K562 (cell line): ENCODE data around the gene ZCCHC14. TPM values are rescaled to one million over a fixed set of nuclear protein-coding genes. Genes with fewer than 3 reads are reported as not detected.

ENCODE experiments used
- BMI1 ChIP-seq: fragments of 150-350 bp; IDR thresholded peaks from 2 replicates; pipeline ENCODE4 v1.6.1; 2014; ENCODE audit warnings: low read length
- E2F3 ChIP-seq: fragments of 250-450 bp; sonication (Bioruptor Pico); IDR thresholded peaks from 2 replicates; pipeline ENCODE4 v1.4.0; 2020; ENCODE audit warnings: mild to moderate bottlenecking
- FOXK1 ChIP-seq: sonication (generic); formaldehyde crosslinking; IDR thresholded peaks from 2 replicates; pipeline ENCODE4 v1.8.0; 2022; ENCODE audit warnings: missing genetic modification reagents, mild to moderate bottlenecking, borderline replicate concordance
- GABPB2 ChIP-seq: fragments of 250-450 bp; sonication (Bioruptor Pico); conservative IDR thresholded peaks from 2 replicates; pipeline ENCODE4 v1.5.1; 2021; ENCODE audit warnings: mild to moderate bottlenecking
- GATAD2B ChIP-seq: fragments of 450-650 bp; IDR thresholded peaks from 2 replicates; pipeline ENCODE4 v1.6.1; 2017; ENCODE audit warnings: mild to moderate bottlenecking, borderline replicate concordance
- HDAC3 ChIP-seq: fragments of 450-650 bp; IDR thresholded peaks from 2 replicates; pipeline ENCODE4 v1.6.1; 2018; ENCODE audit warnings: borderline replicate concordance, mild to moderate bottlenecking, moderate library complexity; ENCODE audit not compliant: partially characterized antibody
- L3MBTL2 ChIP-seq: fragments of 450-650 bp; IDR thresholded peaks from 2 replicates; pipeline ENCODE4 v1.6.1; 2016; ENCODE audit warnings: mild to moderate bottlenecking, moderate library complexity
- MAFK ChIP-seq: IDR thresholded peaks from 2 replicates; pipeline ENCODE4 v1.6.1; 2011; ENCODE audit warnings: low read length, improper control_type of control experiment
- MCM5 ChIP-seq: fragments of 450-650 bp; IDR thresholded peaks from 2 replicates; pipeline ENCODE4 v1.6.1; 2016; ENCODE audit warnings: low read depth
- NONO ChIP-seq, 2 experiments: fragments of 200-400 bp in 1 of 2; fragments of 450-650 bp in 1 of 2; formaldehyde crosslinking in 1 of 2; IDR thresholded peaks; 2 replicates each; pipeline ENCODE4 v1.6.1; 2017; ENCODE audit warnings: low read depth in 2 of 2, mild to moderate bottlenecking in 2 of 2, moderate library complexity in 2 of 2, low read length in 1 of 2
- RAD21 ChIP-seq, 2 experiments: fragments of 250-450 bp in 1 of 2; fragments of 450-650 bp in 1 of 2; sonication (Bioruptor Pico) in 1 of 2; formaldehyde crosslinking in 1 of 2; IDR thresholded peaks in 1 of 2; conservative IDR thresholded peaks in 1 of 2; 2 replicates each; pipeline versions ENCODE4 v1.4.0 to v1.8.0; 2020 to 2022; ENCODE audit warnings: mild to moderate bottlenecking in 2 of 2, moderate library complexity in 1 of 2
- RFX1 ChIP-seq: fragments of 450-650 bp; IDR thresholded peaks from 2 replicates; pipeline ENCODE4 v1.6.1; 2016; ENCODE audit warnings: mild to moderate bottlenecking, moderate library complexity
- RFX7 ChIP-seq: fragments of 250-450 bp; sonication (Bioruptor Pico); IDR thresholded peaks from 2 replicates; pipeline ENCODE4 v1.5.1; 2021; ENCODE audit warnings: mild to moderate bottlenecking
- TAF9B ChIP-seq: fragments of 450-650 bp; IDR thresholded peaks from 2 replicates; pipeline ENCODE4 v1.6.1; 2018; ENCODE audit warnings: mild to moderate bottlenecking; ENCODE audit not compliant: partially characterized antibody
- XRCC5 ChIP-seq: fragments of 200-400 bp; formaldehyde crosslinking; IDR thresholded peaks from 2 replicates; pipeline ENCODE4 v1.6.1; 2017; ENCODE audit warnings: low read depth, mild to moderate bottlenecking, low read length
- ZKSCAN1 ChIP-seq: fragments of 150-350 bp; IDR thresholded peaks from 2 replicates; pipeline ENCODE4 v1.6.1; 2016; ENCODE audit warnings: low read depth, low read length
- ZNF24 ChIP-seq: fragments of 450-650 bp; IDR thresholded peaks from 2 replicates; pipeline ENCODE4 v1.6.1; 2016
- ZSCAN32 ChIP-seq: fragments of 450-650 bp; formaldehyde crosslinking; IDR thresholded peaks from 2 replicates; pipeline ENCODE4 v1.4.0; 2020; ENCODE audit warnings: mild to moderate bottlenecking, moderate library complexity
- polyA plus RNA-seq, 8 experiments: library from polyadenylated mRNA; depleted of rRNA in 4 of 8; stranded (reverse) in 5 of 8; unstranded in 3 of 8; fragments of >200 nt; fragmentation: Nextera tagmentation in 2 of 8; fragmentation: Illumina TruSeq in 1 of 8; extraction: Ambion mirVana in 2 of 8; extraction: Trizol in 1 of 8; gene quantifications; 2 replicates each; pipeline versions ENCODE4 v1.2.1 to v1.2.3, GENCODE V29; 2011 to 2014; ENCODE audit warnings: inconsistent platforms in 1 of 8, missing spikeins in 1 of 8
- total RNA-seq, 7 experiments: library from RNA; depleted of rRNA in 6 of 7; stranded (reverse); fragments of >200 nt in 6 of 7; fragmentation: Illumina TruSeq in 2 of 7; extraction: Trizol in 2 of 7; gene quantifications; 2 replicates each; pipeline versions ENCODE4 v1.2.1 to v1.2.3, GENCODE V29; 2011 to 2021; ENCODE audit warnings: low replicate concordance in 1 of 7
- TF ChIP-seq, protein P1 (sequence below): fragments of 250-450 bp; sonication (Bioruptor Pico); IDR thresholded peaks from 2 replicates; pipeline ENCODE4 v1.8.0; 2021; ENCODE audit warnings: mild to moderate bottlenecking, moderate library complexity
- TF ChIP-seq, protein P2 (sequence below), 2 experiments: fragments of 450-650 bp; conservative IDR thresholded peaks; 2 replicates each; pipeline ENCODE4 v1.6.1; 2017; ENCODE audit warnings: mild to moderate bottlenecking in 2 of 2, moderate library complexity in 2 of 2
- TF ChIP-seq, protein P3 (sequence below), 2 experiments: IDR thresholded peaks; 2 replicates each; pipeline ENCODE4 v1.6.1; 2011; ENCODE audit warnings: borderline replicate concordance in 1 of 2, control low read depth in 1 of 2, low read depth in 1 of 2, low read length in 1 of 2, mild to moderate bottlenecking in 1 of 2, mixed read lengths in 1 of 2, moderate library complexity in 1 of 2; ENCODE audit not compliant: insufficient read depth in 1 of 2, insufficient read length in 1 of 2, poor library complexity in 1 of 2, severe bottlenecking in 1 of 2; ENCODE audit errors: extremely low read depth in 1 of 2
- TF ChIP-seq, protein P4 (sequence below): fragments of 450-650 bp; formaldehyde crosslinking; IDR thresholded peaks from 2 replicates; pipeline ENCODE4 v1.4.0; 2020; ENCODE audit warnings: mild to moderate bottlenecking, moderate library complexity
- TF ChIP-seq, protein P5 (sequence below): fragments of 450-650 bp; formaldehyde crosslinking; IDR thresholded peaks from 2 replicates; pipeline ENCODE4 v1.4.0; 2020; ENCODE audit warnings: mild to moderate bottlenecking, mixed read lengths

The ZCCHC14 gene
- total and polyA plus RNA-seq, 9 of the 15 experiments (the other 6 are each of a cell fraction or from before 2014, with no cell fraction given): 1.5 to 12.4 (median 2.9) TPM

DNA sequence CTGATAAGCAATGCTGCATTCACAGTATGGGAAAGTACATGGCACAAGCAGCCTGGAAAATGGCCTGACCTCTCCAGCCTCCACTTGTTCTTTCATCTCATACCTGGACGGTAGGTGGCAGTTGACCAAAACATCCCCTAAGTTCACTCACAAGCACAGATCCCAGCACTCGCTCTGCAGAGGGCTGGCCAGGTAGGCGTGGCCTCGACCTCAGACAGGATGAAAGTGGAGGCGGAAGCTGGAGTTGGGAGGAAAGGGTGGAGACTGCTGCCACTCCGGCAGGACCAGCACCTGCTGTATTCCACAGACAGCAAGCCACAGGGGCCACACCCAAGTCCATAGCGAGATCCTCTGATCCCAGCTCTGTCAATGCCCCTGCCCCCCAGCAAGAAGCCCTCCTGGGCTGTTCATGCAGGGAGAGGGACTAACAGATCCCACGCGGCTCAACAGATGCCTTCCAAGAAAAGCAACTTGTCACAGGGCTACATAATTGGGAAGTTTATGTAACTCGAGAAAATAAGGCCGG is 31.3 kb downstream of the ZCCHC14 start (continued):
- TF ChIP-seq, protein P1, sequence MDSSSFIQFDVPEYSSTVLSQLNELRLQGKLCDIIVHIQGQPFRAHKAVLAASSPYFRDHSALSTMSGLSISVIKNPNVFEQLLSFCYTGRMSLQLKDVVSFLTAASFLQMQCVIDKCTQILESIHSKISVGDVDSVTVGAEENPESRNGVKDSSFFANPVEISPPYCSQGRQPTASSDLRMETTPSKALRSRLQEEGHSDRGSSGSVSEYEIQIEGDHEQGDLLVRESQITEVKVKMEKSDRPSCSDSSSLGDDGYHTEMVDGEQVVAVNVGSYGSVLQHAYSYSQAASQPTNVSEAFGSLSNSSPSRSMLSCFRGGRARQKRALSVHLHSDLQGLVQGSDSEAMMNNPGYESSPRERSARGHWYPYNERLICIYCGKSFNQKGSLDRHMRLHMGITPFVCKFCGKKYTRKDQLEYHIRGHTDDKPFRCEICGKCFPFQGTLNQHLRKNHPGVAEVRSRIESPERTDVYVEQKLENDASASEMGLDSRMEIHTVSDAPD (CRISPR knock-in tag): no peak
- TF ChIP-seq, protein P2, sequence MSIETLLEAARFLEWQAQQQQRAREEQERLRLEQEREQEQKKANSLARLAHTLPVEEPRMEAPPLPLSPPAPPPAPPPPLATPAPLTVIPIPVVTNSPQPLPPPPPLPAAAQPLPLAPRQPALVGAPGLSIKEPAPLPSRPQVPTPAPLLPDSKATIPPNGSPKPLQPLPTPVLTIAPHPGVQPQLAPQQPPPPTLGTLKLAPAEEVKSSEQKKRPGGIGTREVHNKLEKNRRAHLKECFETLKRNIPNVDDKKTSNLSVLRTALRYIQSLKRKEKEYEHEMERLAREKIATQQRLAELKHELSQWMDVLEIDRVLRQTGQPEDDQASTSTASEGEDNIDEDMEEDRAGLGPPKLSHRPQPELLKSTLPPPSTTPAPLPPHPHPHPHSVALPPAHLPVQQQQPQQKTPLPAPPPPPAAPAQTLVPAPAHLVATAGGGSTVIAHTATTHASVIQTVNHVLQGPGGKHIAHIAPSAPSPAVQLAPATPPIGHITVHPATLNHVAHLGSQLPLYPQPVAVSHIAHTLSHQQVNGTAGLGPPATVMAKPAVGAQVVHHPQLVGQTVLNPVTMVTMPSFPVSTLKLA (conservative IDR thresholded peaks at IDR 0.05): 0 out of 4 replicates have a peak, but pooled peaks of 1 of the 2 experiments have one; percentile 44
- no peak for TF ChIP-seq HDAC3
- TF ChIP-seq RAD21 (CRISPR knock-in tag; conservative IDR thresholded peaks at IDR 0.05 in 1 of 2, IDR thresholded peaks at IDR 0.05 in 1 of 2): peak; percentile 31 to 65; a peak in 3 of 4 replicates
- TF ChIP-seq L3MBTL2: peak; percentile 51
- no peak for TF ChIP-seq MCM5
- no peak for TF ChIP-seq ZSCAN32 (CRISPR knock-in tag)
- TF ChIP-seq, protein P3, sequence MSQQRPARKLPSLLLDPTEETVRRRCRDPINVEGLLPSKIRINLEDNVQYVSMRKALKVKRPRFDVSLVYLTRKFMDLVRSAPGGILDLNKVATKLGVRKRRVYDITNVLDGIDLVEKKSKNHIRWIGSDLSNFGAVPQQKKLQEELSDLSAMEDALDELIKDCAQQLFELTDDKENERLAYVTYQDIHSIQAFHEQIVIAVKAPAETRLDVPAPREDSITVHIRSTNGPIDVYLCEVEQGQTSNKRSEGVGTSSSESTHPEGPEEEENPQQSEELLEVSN (IDR thresholded peaks at IDR 0.05; ENCODE audit: borderline replicate concordance in 1 of 2, extremely low read depth in 1 of 2, insufficient read depth in 1 of 2, insufficient read length in 1 of 2, low read depth in 1 of 2, low read length in 1 of 2, poor library complexity in 1 of 2, severe bottlenecking in 1 of 2): no peak
- no peak for TF ChIP-seq E2F3
- TF ChIP-seq GATAD2B: no peak
- no peak for TF ChIP-seq TAF9B
- TF ChIP-seq ZNF24: no peak
- no peak for TF ChIP-seq RFX1
- TF ChIP-seq FOXK1 (CRISPR knock-in tag): no peak
- no peak for TF ChIP-seq MAFK
- no peak for TF ChIP-seq BMI1
- no peak; the same call in 1 of the 2 replicates for TF ChIP-seq XRCC5
- TF ChIP-seq ZKSCAN1: no peak
- TF ChIP-seq, protein P4, sequence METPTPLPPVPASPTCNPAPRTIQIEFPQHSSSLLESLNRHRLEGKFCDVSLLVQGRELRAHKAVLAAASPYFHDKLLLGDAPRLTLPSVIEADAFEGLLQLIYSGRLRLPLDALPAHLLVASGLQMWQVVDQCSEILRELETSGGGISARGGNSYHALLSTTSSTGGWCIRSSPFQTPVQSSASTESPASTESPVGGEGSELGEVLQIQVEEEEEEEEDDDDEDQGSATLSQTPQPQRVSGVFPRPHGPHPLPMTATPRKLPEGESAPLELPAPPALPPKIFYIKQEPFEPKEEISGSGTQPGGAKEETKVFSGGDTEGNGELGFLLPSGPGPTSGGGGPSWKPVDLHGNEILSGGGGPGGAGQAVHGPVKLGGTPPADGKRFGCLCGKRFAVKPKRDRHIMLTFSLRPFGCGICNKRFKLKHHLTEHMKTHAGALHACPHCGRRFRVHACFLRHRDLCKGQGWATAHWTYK (CRISPR knock-in tag): no peak
- TF ChIP-seq GABPB2: no peak
- no peak for TF ChIP-seq NONO (IDR thresholded peaks at IDR 0.05; ENCODE audit: low read depth in 2 of 2, low read length in 1 of 2)
- no peak for TF ChIP-seq RFX7 (CRISPR knock-in tag)
- TF ChIP-seq, protein P5, sequence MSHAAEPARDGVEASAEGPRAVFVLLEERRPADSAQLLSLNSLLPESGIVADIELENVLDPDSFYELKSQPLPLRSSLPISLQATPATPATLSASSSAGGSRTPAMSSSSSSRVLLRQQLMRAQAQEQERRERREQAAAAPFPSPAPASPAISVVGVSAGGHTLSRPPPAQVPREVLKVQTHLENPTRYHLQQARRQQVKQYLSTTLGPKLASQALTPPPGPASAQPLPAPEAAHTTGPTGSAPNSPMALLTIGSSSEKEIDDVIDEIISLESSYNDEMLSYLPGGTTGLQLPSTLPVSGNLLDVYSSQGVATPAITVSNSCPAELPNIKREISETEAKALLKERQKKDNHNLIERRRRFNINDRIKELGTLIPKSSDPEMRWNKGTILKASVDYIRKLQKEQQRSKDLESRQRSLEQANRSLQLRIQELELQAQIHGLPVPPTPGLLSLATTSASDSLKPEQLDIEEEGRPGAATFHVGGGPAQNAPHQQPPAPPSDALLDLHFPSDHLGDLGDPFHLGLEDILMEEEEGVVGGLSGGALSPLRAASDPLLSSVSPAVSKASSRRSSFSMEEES (CRISPR knock-in tag): no peak
